GM12892 (cell line): ENCODE measurements around the gene HAPLN2.

Source experiments
- POLR2A ChIP-seq: IDR thresholded peaks from 2 replicates; pipeline ENCODE4 v1.6.1; 2011; ENCODE audit warnings: low read depth, low read length, control low read depth
- TAF1 ChIP-seq: IDR thresholded peaks from 2 replicates; pipeline ENCODE4 v1.6.1; 2011; ENCODE audit warnings: low read depth, mild to moderate bottlenecking, control low read depth, low read length, borderline replicate concordance

DNA sequence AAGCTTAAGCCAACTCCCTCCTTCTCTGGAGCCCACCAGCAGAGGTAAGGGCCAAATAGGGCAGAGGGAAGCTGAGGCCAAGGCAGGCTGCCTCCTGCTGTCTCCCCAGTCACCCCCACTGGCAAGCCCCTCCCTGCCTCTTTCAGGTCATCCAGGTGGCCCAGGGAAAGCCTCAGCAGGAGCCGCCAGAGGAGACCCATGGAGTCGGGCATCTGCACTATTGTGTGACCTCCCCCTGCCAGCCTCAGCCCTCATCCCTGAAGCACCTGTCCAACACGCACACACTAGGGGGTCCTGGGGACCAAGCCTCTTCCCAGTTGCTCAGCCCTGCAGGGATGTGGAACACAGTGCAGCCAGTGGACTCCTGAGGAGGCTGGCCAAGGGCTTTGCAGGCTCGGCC, 32.9 kb upstream of the HAPLN2 start:
- TF ChIP-seq POLR2A (no peak), TAF1 (no peak)
